HG03571 (cell line): ENCODE data around the gene COPB1.

Experiments
- ATAC-seq: cut with Tn5 transposase; IDR thresholded peaks from one replicate; pipeline ENCODE4 v1.9.1; 2021; ENCODE audit not compliant: unreplicated experiment

The COPB1 gene

DNA sequence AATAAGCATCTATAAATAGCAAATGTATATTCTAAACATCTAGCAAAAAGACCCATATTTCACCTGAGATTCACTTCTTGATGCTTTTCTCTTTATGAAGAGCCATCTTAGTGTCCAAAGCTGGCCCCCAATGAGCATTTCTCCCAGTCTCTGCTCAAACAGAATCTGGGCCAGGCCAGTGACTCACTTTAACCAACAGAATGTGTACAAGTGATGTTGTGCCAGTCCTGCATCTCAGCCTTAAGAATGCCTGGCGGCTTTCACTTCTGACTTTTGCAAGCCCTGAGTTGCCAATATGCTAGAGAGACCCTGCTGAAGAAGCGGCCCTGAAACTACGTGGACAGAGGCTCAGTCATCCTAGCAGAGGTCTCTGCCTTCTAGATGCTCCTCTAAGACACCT is 6.9 kb upstream of the COPB1 start:
- no peak for ATAC-seq

GRCh38 chr11:14503023-14503422 is 3.4 kb upstream of the COPB1 start:
- no peak for ATAC-seq

GRCh38 chr11:14502039-14502438 is 2.4 kb upstream of the COPB1 start:
- ATAC-seq: no peak

GRCh38 chr11:14500181-14500651 is 605 bp upstream of the COPB1 start:
- ATAC-seq: peak; percentile 51

DNA sequence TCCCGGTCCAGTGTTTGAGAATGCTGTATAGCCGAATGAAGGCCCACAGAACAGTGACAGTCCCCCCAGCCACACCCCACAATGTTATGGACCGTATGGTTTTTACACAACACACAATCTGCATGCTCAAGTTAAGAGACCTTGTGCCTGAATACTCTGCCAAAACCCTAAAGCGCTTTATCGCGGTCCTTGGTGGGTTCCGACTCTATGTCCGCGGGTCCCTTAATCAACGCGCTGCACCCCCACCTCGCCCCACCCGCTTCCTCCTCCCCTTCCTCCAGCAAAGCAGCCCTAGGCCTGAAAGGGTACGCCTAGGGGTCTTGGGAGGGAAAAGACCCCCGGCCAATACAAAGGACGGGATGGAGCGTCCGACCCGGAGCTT is 442 bp downstream of the COPB1 start:
- peak; percentile 5 for ATAC-seq

- no peak for ATAC-seq
Observed at GRCh38 chr11:14480716-14481115, 18.9 kb downstream of the COPB1 start.

DNA sequence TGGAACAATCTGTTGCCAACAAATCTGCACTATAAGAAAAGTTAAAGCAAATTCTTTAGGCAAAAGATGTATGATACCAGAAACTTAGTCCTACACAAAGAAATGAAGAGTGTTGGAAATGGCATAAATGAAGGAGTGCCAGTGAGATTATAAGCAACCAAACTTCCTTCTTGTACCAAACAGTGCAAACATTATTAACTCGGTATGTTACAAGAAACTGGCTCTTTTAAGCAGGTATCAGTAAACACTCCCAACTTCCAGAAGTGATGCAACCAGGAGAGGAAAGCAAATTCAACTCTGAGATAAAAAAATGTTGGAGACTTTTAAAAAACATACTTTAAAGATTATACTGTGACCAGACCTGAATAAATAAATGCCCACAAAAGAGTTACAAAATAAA is 28.5 kb downstream of the COPB1 start:
- ATAC-seq: no peak

- ATAC-seq: no peak
Observed at GRCh38 chr11:14463623-14464022, 36.0 kb downstream of the COPB1 start.

DNA sequence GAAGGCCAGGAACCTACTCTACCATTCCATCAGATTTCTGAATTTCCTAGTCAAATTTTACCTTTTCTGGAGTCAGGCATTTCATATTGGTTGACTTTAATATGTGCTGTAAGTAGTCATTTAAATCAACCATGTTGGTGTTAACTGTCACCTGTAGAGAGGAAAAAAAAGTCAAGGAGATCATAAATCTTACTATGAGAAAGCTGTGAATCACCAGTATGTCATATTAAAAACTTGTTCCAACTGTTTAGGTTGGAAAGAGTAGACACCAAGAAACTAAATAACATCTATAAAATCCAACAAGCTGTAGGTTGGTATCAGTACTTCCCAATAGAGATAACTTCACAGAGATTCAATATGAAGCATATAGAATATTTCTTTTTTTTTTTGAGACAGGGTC is 39.5 kb downstream of the COPB1 start:
- ATAC-seq: no peak

DNA sequence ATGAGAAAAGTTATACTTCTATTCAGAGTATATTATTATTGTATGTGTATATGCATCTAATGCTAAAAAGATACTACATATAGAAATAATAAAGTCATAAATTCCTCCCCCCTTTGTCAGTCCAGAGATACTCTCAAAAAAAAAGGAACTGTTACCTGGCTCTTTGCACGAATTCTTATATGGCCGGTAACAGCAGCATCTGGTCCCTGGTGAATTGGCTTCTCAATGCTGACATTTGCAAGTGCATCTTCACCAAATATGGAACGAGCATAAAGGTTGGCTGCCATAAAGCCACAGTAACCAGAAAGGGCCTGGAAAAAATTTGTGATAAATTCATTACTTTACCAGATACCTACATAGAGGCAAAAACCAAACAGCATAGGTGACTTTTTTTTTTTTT is 41.2 kb downstream of the COPB1 start:
- no peak for ATAC-seq

GRCh38 chr11:14455648-14456430 is 43.8 kb downstream of the COPB1 start:
- no peak for ATAC-seq

GRCh38 chr11:14454861-14455632 is 44.6 kb downstream of the COPB1 start:
- no peak for ATAC-seq

GRCh38 chr11:14451825-14452224 is 47.8 kb downstream of the COPB1 start:
- peak; percentile 61 for ATAC-seq

GRCh38 chr11:14449302-14449714 is 50.3 kb downstream of the COPB1 start:
- ATAC-seq: no peak

- ATAC-seq: no peak
Observed at GRCh38 chr11:14448240-14448639, 51.4 kb downstream of the COPB1 start.

GRCh38 chr11:14446701-14447169 is 52.9 kb downstream of the COPB1 start:
- ATAC-seq: no peak

DNA sequence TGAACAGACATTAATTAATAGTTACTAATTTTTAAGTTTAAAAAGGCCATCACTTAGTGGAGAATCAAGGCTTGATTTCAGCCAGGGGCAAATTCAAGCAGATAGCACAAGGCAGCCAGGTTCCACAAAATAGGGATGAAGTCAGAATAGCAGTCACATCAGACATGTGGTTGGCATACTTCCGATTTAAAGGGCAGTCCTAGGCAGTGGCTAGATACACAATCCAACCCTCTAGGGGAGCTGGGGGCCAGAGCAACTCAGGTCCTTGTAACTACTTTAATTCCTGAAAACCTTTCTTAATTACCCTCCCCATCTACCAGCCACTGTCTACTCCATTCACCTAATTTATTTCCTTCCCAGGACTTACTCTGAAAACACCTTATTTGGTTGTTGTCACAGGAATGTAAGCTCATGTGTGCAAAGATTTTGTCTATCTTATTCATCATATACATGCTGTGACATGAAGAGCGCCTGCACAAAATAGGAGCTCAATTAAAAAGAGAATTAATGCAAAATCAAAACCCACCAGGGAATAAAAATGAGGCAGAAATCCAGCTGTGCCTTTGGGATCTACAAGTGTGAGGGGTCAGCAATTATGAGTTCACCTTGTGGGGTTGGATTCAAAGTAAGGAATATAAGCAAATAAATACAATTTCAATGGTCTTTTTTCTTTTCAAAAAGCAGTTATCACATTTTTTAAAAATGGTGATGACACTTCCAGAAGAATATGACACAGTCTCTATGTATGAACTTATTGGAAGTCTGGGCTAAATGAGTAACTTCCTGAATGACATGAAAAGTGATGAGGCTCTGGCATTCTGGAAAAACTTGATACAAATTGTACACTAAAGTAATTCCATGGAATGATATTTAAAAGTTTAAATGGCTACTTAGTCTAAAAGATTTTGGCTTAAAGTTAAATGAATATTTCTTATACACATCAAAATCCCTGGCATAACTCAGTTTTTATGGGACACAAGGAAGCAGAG is 53.8 kb downstream of the COPB1 start:
- no peak for ATAC-seq

DNA sequence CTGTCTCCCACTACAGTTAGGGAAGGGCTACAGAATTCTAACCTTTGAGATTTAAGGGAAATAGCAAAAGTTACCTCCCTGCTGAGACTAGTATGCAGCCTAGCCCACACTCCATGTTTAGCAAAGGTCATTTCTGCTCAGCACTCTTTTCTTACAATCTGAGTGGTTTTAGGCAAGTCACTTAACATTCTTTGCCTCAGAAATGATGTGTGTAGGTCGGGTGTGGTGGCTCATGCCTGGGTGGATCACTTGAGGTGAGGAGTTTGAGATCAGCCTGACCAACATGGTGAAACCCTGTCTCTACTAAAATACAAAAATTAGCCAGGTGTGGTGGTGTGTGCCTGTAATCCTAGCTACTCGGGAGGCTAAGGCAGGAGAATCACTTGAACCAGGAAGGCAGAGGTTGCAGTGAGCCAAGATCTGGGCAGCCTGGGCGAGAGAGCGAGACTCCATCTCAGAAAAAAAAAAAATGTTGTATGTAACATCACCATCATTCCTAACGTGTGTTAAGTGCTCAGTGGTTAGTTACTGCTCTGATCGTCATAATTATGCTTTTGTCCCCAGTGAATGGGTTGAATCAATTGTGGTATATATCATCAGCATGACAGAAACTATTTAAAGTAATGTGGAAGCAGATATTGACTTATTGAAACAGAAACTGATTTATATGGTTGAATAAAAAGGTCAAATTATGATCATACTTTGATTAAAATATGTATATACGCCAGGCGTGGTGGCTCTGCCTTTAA is 55.0 kb downstream of the COPB1 start:
- ATAC-seq: no peak

DNA sequence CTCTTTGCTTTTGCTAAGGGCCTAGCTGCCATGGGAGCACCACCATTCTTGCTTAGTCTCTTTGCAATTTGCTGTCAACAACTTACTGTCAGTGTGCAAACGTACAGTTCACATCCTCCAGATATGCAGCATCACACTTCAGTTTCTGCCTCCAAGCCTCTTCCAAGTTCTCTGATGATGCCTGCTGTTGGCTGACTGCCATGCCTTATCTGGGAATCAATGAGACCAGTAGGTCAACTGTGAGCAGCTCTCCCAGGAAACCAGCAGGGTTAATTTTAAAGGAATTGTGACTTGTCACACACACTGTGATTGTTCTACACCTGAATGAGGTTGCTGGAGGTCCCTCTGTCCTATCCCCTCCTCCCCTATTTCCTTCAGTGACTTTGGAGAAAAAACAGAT is 56.0 kb downstream of the COPB1 start:
- ATAC-seq: no peak
